ENCODE measurements around the gene CADPS2.

Gene CADPS2

GRCh38 chr7:122883049-122883680 is 3.1 kb downstream of the CADPS2 start:
- Mint-ChIP-seq H3K36me3 (no peaks in the 10 kb centered on the region), H3K27me3 (peaks cover 21% of the 10 kb centered on the region), H3K4me3 (no peak overlapping the region), H3K27ac (no peak overlapping the region), H3K4me1 (ENCODE audit: low read depth) (peaks cover 8% of the 10 kb centered on the region), H3K9me3 (ENCODE audit: low read depth) (no peaks in the 10 kb centered on the region)

DNA sequence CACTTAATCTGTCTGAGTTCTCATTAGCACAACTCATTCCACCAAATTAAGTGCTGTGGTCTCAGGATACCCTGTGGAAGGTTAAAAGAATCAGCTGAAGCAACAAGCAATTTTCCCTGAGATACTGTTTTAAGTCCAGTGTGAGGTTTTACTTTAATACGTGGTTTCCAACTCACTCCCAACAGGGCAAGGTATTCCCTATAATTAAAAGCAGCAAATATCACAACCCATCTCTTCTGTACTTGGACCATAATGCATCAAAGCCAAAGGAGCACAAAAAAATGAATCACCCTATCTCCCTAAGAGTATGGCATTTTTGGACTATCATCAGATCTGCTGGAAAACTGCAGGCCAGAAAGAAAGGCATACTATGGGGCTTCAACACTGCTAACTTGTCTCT is 4.9 kb downstream of the CADPS2 start:
- peaks cover 3% of the 10 kb centered on the region for H3K4me1 Mint-ChIP-seq (ENCODE audit: low read depth)

GRCh38 chr7:122869260-122869659 is 17.0 kb downstream of the CADPS2 start:
- H3K27ac Mint-ChIP-seq = no peak overlapping the region

More for the DNA sequence above, 4.9 kb downstream of the CADPS2 start:
- Mint-ChIP-seq H3K27me3 (peaks cover 17% of the 10 kb centered on the region), H3K4me3 (no peak overlapping the region), H3K36me3 (no peaks in the 10 kb centered on the region), H3K27ac (no peak overlapping the region), H3K9me3 (ENCODE audit: low read depth) (no peaks in the 10 kb centered on the region)

GRCh38 chr7:122867471-122867980 is 18.7 kb downstream of the CADPS2 start:
- H3K27ac Mint-ChIP-seq = no peak overlapping the region
- H3K4me1 Mint-ChIP-seq (ENCODE audit: low read depth) = no peaks in the 10 kb centered on the region
- no peaks in the 10 kb centered on the region for H3K36me3 Mint-ChIP-seq
- H3K9me3 Mint-ChIP-seq (ENCODE audit: low read depth) = peaks cover 41% of the 10 kb centered on the region
- no peak overlapping the region for H3K4me3 Mint-ChIP-seq
- no peaks in the 10 kb centered on the region for H3K27me3 Mint-ChIP-seq

More at GRCh38 chr7:122869260-122869659, 17.0 kb downstream of the CADPS2 start:
- no peak overlapping the region for H3K4me3 Mint-ChIP-seq
- H3K27me3 Mint-ChIP-seq = no peaks in the 10 kb centered on the region
- H3K9me3 Mint-ChIP-seq (ENCODE audit: low read depth) = peaks cover 41% of the 10 kb centered on the region
- no peaks in the 10 kb centered on the region for H3K36me3 Mint-ChIP-seq
- H3K4me1 Mint-ChIP-seq (ENCODE audit: low read depth) = no peaks in the 10 kb centered on the region

DNA sequence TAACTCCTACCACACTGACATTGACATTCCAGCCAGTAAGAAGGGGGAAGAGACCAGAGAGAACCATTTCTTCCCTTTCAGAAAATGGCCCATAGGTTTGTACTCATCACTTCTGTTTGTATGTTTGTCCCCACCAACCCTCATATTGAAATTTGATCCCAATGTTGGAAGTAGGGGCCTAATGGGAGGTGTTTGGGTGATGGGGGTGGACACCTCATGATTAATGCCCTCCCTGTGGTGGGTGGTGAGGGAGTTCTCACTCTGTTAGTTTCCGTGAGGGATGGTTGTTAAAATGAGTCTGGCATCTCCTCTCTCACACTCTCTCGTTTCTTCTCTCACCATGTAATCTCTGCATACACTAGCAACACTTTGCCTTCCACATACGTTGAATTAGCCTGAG is 21.4 kb downstream of the CADPS2 start:
- Mint-ChIP-seq H3K27me3 (no peaks in the 10 kb centered on the region), H3K4me1 (ENCODE audit: low read depth) (no peaks in the 10 kb centered on the region), H3K4me3 (no peak overlapping the region), H3K27ac (no peak overlapping the region), H3K9me3 (ENCODE audit: low read depth) (peaks cover 18% of the 10 kb centered on the region), H3K36me3 (no peaks in the 10 kb centered on the region)

DNA sequence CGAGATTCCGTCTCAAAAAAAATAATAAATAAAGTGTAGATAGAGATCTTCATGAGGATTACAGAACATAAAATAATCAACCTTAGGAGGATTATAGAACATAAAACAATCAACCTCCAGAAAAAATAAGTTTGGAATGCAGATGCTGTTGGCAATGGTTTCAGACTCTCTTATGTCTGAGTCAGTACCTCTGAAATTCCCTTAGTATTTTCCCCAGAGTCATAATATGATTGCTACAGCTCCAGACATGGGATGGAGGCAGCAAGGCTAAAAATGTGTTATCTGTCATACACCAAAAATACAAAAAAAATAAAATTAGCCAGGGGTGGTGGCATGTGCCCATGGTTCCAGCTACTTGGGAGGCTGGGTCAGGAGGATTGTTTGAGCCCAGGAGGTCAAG is 22.2 kb downstream of the CADPS2 start:
- no peaks in the 10 kb centered on the region for H3K36me3 Mint-ChIP-seq
- H3K27ac Mint-ChIP-seq = no peak overlapping the region
- H3K9me3 Mint-ChIP-seq (ENCODE audit: low read depth) = peaks cover 12% of the 10 kb centered on the region
- H3K4me3 Mint-ChIP-seq = no peak overlapping the region
- no peaks in the 10 kb centered on the region for H3K27me3 Mint-ChIP-seq
- no peaks in the 10 kb centered on the region for H3K4me1 Mint-ChIP-seq (ENCODE audit: low read depth)

GRCh38 chr7:122858320-122858719 is 27.9 kb downstream of the CADPS2 start:
- Mint-ChIP-seq H3K4me1 (ENCODE audit: low read depth) (no peaks in the 10 kb centered on the region), H3K27me3 (no peaks in the 10 kb centered on the region), H3K27ac (no peak overlapping the region), H3K9me3 (ENCODE audit: low read depth) (peaks cover 12% of the 10 kb centered on the region), H3K4me3 (no peak overlapping the region), H3K36me3 (no peaks in the 10 kb centered on the region)

- H3K9me3 Mint-ChIP-seq (ENCODE audit: low read depth) = peaks cover 4% of the 10 kb centered on the region
- H3K4me3 Mint-ChIP-seq = no peak overlapping the region
- no peaks in the 10 kb centered on the region for H3K27me3 Mint-ChIP-seq
- H3K36me3 Mint-ChIP-seq = no peaks in the 10 kb centered on the region
- no peaks in the 10 kb centered on the region for H3K4me1 Mint-ChIP-seq (ENCODE audit: low read depth)
- no peak overlapping the region for H3K27ac Mint-ChIP-seq
Observed at GRCh38 chr7:122850528-122850927, 35.7 kb downstream of the CADPS2 start.

- H3K4me3 Mint-ChIP-seq = no peak overlapping the region
Observed at GRCh38 chr7:122849957-122850328, 36.3 kb downstream of the CADPS2 start.

GRCh38 chr7:122849322-122849956 is 36.8 kb downstream of the CADPS2 start:
- Mint-ChIP-seq H3K4me3 (no peak overlapping the region), H3K9me3 (ENCODE audit: low read depth) (peaks cover 4% of the 10 kb centered on the region), H3K36me3 (no peaks in the 10 kb centered on the region), H3K27ac (no peak overlapping the region), H3K27me3 (no peaks in the 10 kb centered on the region), H3K4me1 (ENCODE audit: low read depth) (no peaks in the 10 kb centered on the region)

More at GRCh38 chr7:122849957-122850328, 36.3 kb downstream of the CADPS2 start:
- H3K4me1 Mint-ChIP-seq (ENCODE audit: low read depth) = no peaks in the 10 kb centered on the region
- H3K27me3 Mint-ChIP-seq = no peaks in the 10 kb centered on the region
- no peaks in the 10 kb centered on the region for H3K36me3 Mint-ChIP-seq
- H3K27ac Mint-ChIP-seq = no peak overlapping the region
- H3K9me3 Mint-ChIP-seq (ENCODE audit: low read depth) = peaks cover 4% of the 10 kb centered on the region

DNA sequence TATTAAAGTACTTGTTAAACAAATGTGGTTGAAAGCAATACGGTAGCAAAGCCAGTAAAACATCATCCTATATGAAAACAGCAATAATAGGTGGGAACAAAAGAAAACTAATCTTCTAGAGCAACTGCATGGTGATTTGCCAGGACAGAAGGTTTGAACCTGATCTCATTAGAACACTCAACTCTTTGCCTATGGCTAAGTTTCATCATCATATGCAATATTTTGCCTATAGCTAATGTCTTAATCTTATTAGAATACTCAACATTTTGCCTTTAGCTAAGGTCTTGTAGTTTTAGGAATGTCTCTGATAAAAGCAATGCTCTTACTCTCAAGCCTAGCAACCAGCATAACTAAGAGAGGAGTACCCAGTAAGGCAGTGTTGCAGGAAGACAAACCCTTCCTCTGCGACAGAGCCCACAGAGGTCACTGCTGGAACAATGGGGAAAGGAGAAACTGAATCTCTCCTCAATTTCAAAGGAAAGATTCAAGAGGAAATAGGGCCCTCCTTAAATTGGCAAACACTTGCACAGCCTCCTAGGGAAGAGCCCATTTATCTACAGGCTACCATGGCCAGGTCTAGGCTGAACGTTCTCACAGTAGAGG is 38.3 kb downstream of the CADPS2 start:
- Mint-ChIP-seq H3K4me1 (ENCODE audit: low read depth) (no peaks in the 10 kb centered on the region), H3K4me3 (no peak overlapping the region), H3K27me3 (no peaks in the 10 kb centered on the region), H3K27ac (no peak overlapping the region), H3K9me3 (ENCODE audit: low read depth) (no peaks in the 10 kb centered on the region), H3K36me3 (no peaks in the 10 kb centered on the region)

GRCh38 chr7:122846591-122846990 is 39.7 kb downstream of the CADPS2 start:
- H3K9me3 Mint-ChIP-seq (ENCODE audit: low read depth) = no peaks in the 10 kb centered on the region
- no peaks in the 10 kb centered on the region for H3K36me3 Mint-ChIP-seq
- H3K4me1 Mint-ChIP-seq (ENCODE audit: low read depth) = no peaks in the 10 kb centered on the region
- no peaks in the 10 kb centered on the region for H3K27me3 Mint-ChIP-seq
- no peak overlapping the region for H3K4me3 Mint-ChIP-seq
- no peak overlapping the region for H3K27ac Mint-ChIP-seq

DNA sequence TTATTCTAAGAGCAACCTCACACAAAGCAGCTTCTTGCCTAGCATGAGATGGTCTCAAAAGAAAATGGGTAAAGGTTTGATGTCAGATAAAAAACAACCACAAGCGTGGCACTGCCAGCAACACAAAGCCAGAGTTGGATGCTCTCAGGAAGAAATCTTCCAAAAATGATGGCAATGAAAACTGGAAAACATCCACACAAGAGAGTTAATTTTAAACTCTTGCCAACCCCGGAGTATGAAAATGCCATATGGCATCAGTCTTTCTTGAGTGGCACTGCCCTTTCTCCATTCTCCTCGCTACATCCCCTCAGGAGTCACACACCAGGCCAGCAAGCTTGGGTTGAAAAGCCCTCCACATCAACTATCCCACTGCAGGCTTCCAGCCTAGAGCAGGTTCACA is 41.0 kb downstream of the CADPS2 start:
- no peaks in the 10 kb centered on the region for H3K27me3 Mint-ChIP-seq

GRCh38 chr7:122844191-122844988 is 41.9 kb downstream of the CADPS2 start:
- H3K4me1 Mint-ChIP-seq (ENCODE audit: low read depth) = no peaks in the 10 kb centered on the region
- H3K4me3 Mint-ChIP-seq = no peak overlapping the region
- H3K36me3 Mint-ChIP-seq = no peaks in the 10 kb centered on the region
- no peak overlapping the region for H3K27ac Mint-ChIP-seq
- H3K27me3 Mint-ChIP-seq = no peaks in the 10 kb centered on the region
- H3K9me3 Mint-ChIP-seq (ENCODE audit: low read depth) = no peaks in the 10 kb centered on the region

More for the DNA sequence above, 41.0 kb downstream of the CADPS2 start:
- H3K4me1 Mint-ChIP-seq (ENCODE audit: low read depth) = no peaks in the 10 kb centered on the region
- H3K36me3 Mint-ChIP-seq = no peaks in the 10 kb centered on the region
- H3K4me3 Mint-ChIP-seq = no peak overlapping the region
- H3K9me3 Mint-ChIP-seq (ENCODE audit: low read depth) = no peaks in the 10 kb centered on the region
- no peak overlapping the region for H3K27ac Mint-ChIP-seq

- Mint-ChIP-seq H3K9me3 (ENCODE audit: low read depth) (no peaks in the 10 kb centered on the region), H3K27me3 (no peaks in the 10 kb centered on the region), H3K27ac (no peak overlapping the region), H3K4me3 (no peak overlapping the region), H3K36me3 (no peaks in the 10 kb centered on the region), H3K4me1 (ENCODE audit: low read depth) (no peaks in the 10 kb centered on the region)
Observed at GRCh38 chr7:122842971-122843370, 43.3 kb downstream of the CADPS2 start.

Measured in activated naive CD8-positive, alpha-beta T cell (primary cell).